Measurements from ENCODE around the gene TOM1L2.

Gene TOM1L2

GRCh38 chr17:17831208-17832031 is 140.8 kb downstream of the TOM1L2 start:
- no peak for DNase-seq

- peak in 1 of 2 donors; percentile 35 for DNase-seq
Measured at GRCh38 chr17:17830740-17831207, 141.4 kb downstream of the TOM1L2 start.

DNA sequence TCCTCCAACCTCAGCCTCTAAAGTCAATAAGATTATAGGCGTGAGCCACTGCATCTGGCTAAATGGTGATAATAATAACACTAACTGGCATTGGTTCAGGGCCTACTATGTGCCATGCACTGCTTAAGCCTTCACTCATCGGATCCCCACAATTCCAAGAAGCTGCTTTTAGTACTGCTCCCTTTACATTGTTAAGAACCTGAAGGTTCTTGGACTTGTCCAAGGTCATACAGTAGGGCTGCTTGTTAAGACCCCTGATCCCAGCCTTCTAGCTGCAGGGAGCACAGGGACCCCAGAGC is 142.0 kb downstream of the TOM1L2 start:
- DNase-seq, result no peak

DNA sequence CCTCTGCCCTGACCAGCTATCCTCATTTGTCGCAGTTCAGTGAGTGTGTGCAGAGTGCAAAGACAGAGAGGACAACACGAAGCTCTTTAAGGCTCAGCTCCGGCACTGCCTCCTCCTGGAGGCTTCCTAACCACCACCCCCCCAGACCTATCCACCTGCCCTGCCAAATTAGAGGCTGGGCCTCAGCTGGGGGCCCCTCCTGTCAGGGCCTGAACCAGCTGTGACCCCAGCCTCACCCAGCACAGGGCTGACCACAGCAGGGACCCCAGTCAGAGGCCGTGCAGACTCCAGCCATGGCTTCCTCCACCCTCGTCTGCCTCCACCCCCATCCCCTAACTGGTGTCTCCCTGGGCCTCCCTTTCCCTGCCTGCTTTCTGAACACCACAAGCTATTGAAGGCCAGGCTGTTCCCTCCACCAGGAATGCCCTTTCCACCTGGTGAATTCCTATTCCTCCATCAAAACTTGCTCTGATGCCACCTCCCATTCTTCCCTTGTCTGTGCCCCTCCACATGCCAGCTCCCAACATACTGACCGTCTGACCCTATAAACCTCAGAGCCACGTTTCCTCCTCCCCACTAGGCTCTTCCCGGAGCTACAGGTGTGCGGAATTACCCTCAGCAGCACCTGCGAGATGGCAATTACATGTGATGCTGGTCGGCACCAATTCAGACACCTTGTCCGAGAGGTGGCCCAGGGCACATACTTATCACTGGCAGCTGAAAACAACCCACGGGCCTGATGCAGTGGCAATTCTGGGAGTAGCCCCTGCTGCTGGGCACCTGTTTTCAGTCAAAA is 144.2 kb downstream of the TOM1L2 start:
- DNase-seq, result no peak

DNA sequence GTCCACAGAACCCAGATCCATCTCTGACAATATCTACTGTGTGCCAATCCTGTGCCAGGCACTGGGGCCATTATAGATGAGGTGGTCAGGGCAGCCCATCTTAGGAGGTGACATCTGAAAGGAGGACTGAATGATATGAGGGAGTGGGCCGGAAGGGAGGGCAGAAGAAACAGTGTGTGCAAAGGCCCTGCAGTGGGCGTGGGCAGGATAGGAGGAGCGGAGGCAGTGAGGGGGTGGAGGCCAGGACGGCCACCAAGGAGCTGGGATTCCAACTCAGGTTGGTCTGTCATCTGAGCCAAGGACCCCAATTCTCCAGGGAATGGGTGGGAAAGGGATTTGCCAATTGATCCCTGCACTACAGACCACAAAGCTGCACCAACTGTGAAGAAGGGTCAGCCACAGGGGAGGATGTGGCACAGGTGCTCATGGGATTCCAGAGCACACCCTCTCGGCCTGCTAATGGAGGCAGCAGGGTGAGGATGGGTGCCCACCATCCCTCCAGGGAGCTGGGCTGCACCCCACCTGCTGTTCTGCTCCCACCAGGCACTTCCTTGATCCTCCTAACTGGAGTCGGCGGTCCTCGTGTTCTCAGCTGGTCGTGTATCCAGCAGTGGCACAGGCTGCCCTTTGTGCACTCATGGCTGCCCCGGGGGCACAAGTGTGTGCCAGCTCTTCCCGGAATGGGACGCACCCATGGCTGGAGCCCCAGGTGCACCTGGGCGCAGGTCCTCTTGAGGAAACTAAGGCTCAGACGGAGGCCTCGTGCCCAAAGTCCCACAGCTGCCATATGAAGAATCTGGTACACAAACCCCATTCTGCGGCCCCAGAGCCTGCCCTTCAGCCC is 145.0 kb downstream of the TOM1L2 start:
- no peak for DNase-seq

- no peak for DNase-seq
Measured at GRCh38 chr17:17826342-17826713, 145.9 kb downstream of the TOM1L2 start.

DNA sequence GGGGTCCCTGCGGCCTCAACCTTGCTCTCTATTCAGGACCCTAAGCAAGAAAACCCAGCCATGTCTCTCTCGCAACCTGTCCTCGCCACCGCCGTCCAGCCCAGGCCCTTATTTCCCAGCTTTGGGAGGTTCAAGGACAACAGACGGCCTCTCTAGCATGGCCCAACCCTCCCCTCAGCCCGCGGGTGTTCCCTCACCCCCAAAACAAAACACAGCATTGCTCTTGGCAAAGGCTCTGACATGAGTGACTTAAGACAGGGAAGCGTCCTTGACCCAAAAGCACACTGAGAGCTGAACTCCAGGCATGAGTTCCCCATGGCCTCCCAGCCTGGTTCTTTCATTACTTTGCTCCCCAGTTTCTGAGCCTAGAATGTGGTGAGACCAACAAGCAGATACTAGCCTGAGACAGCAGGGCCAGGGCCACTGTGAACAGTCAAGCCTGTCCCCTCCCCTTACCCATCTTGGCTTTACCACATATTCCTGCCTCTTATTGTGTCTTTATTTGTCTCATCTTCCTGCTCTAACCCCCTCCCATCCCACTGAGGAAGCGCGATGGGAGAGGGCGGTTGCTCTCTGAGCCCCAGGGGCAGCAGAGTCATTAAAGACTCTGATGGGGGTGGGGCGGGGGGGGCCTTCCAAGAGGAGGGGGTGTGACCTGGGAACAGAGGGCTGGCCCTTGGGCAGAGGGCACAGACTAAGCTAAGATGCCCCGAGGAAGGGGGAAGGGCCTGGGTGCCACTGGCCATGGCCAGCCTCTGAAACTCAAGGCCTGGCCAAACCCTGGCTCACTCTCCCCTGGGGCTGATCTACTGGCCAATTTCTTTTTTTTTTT is 147.2 kb downstream of the TOM1L2 start:
- peak; percentile 29 to 39 for DNase-seq

DNA sequence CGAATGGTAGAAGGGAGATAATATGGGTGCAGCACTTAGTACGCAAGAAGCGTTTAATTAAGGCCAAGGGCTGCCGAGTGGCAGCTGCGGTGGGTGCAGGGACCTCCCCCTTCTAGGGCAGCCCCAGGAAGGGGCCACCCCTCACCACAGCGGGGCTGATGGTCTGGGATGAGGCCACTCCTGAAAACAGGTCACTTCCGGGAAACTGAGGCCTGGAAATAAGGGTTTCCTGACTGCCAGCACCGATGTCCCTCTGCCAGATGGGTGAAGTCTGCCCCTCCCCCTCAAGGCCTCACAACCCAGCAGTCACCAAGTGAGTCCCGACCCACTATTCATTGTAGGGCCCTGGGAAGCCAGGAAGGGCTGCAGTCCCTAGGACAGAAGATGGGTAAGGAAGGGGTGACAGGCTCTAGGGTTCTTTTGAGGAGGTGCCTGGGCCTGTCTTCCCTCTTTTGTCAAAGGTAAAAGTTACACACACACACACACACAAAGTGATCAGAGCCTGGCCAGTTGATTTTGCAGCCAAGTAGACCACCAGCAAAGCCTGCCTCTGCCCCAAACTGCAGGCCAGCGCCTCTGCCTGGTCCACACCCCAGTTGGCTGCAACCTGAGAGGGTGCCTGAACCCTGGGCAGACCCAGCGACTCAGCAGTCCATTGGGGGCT is 147.9 kb downstream of the TOM1L2 start:
- no peak for DNase-seq

GRCh38 chr17:17823433-17824118 is 148.6 kb downstream of the TOM1L2 start:
- peak; percentile 87 to 89 for DNase-seq

DNA sequence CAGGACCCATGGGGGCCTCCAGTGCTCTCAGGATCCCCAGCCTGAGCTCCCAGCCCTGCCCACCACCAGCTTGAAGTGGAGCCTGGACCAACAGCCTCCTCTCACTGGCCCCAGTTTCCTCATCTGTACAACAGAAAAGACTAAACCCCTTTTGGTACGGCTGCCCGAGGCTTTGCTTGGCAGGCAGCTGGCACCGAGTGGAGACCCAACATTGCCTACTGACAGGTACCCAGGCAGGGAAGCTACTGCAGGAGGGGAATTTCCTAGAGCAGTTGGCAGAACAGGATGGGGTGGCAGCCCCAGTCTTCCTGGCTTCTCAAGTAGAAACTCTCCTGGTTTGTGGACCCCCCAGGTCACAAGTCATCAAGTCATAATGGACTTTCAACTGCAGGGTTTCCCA is 149.6 kb downstream of the TOM1L2 start:
- DNase-seq, result no peak

DNA sequence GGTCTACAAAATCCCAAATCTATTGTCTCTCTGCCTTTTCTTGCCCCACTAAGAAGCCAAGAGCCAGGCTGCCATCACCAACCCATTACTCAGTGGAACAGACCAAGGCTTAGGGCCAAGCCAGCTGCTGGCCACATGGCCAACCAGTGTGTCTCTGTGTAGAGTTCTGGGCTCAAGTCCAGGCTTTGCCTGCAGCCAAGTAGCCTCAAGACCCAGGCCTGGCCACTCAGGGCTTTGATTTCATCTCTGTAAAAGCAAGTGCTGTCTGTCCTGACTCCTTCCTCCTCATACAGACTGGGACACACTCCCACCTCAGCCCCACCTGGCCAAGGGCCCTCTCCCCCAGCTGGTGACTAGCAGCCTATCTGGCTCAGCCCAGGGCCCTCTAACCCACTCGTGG is 150.0 kb downstream of the TOM1L2 start:
- no peak for DNase-seq

DNA sequence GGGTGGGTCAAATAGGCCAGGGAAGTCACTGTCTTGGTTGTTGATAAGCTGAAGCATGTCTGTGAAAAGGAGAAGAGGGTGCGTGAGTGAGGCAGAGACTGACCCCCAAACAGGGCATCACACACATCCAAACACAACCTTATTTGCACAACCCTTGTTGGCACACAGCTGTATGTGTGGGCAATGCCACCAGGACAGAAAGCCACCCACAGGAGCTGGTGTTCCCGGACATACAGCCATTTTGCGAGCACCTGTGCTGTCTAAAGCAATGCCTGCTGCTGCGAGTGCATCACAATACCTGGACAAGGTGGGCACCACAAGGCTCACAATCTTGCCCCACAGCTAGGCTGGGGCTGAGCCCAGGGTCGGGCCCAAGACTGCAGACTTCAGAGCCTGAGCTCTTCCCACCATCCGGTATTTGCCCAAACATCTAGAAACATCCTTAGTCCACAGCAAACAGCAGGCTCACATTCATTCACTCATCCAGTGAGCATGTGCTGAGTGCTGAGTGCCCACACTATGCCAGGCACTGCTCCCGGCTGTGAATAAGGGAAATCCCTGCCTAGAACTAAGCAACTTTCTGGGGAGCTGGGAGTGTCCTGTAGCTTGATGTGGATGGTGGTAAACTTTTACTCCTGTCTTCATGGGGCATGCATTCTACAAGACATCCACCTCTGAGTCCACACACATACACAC is 151.6 kb downstream of the TOM1L2 start:
- no peak for DNase-seq

DNA sequence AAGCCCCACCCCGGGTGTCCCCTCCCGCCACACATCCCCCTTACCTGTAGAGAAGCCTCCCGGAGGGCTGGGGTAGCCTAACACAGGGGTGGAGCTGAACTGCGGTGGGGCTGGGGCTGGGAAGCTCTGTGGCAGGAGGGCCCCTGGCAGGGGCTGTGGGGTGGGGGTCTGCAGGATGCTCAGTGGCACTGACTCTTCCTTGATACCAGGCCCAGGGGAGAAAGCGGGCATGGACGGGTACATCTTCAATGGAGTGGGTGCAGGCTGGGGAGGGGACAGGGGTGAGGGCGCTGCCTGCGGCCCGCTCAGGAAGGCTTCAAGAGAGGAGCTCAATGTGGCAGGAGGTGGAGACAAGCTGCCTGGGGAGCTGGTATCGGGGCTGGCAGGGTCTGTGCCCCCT is 152.2 kb downstream of the TOM1L2 start:
- no peak for DNase-seq

- DNase-seq, result peak; percentile 86 to 89
Measured at GRCh38 chr17:17819561-17819995, 152.6 kb downstream of the TOM1L2 start.

GRCh38 chr17:17819111-17819510 is 153.1 kb downstream of the TOM1L2 start:
- DNase-seq, result no peak

DNA sequence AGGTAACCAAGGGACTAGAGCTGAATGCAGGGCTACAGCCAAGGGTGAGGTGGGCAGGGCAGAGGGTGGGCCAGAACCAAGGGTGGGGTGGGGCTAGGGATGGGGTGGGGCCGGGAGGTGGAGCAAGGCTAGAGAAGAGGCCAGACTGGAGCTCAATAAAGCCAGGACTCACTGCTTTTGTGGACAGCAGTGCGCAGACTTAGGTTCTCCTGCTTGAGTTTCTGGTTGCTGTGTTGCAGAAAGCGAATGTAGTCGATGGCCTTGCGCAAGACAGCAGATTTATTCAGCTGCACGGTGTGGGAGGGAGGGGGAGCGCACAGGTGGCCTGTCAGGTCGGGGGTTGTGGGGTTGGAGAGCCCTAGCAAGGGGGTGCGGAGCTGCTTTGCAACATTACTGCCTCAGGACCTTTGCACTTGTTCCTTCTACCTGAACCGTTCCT is 154.1 kb downstream of the TOM1L2 start:
- no peak for DNase-seq

GRCh38 chr17:17817552-17817947 is 154.7 kb downstream of the TOM1L2 start:
- no peak for DNase-seq

DNA sequence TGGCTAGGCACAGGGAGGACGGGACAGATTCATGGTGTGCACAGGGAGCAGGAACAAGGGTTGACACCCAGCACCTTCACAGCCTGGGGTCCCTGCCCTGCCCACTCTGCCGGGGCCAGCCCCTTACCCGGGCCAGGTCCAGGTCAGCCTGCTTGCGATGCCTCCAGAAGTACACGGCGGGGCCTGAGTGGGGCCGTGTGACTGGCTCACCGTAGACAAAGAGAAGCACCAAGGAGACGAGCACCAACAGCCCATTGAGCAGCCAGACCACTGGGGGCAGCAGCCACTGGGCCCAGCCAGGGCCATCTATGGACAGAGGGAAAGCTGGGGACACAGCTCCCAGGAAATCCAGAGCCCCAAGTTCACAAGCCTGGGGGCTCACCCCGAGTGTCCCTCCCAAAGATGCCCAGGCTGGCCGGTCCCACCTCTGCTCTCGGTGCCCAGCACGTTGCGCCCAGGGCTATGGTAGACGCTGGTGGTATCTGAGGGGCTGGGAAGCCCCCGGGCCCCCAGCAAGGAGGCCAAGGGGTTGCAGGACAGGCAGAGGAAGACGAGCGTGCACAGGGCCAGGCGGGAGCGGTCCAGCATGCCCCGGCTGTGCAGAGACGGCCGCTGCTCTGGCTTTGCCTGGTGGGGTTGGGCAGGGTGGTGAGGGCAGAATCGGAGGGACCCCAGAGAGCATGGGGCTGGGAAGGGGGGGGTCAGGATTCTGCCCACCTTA is 155.2 kb downstream of the TOM1L2 start:
- DNase-seq, result no peak

DNA sequence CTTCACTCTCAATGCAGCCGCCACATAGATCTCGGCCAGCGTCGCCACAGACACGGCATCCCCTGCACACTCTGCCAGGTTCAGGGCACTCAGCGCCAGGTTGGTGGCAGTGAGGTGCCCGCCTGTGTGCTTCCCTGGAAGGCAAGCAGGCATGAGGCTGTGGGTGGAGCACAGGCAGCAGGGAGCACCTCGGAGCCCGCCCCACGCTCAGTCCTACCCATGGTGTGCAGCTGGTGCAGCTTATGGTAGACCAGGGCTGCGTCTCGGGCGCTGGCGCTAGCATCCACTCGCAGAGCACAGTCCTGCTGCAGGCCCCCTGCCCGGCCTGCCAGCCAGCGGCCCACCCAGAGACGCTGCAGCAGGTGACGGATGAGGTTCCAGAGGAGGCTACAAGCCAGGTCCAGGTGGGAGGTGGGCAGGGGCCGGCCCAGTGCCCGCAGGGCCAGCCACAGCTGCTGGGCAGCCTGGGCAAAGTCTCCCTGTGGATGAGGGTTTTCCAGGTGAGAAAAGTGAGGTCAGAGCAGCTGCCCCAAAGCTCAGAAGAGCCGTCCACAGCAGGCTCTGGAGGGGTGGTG is 155.9 kb downstream of the TOM1L2 start:
- DNase-seq, result no peak
